SK-N-SH treated with all-trans-retinoic acid at 6 μM for 48 hours (cell line): ENCODE results near the gene KRT16.

ENCODE experiments used
- ATAC-seq: fragments of 200-7000 bp; cut with Tn5 transposase; 3 replicates; pipeline ENCODE4 v1.9.1; 2020; ENCODE audit warnings: mild to moderate bottlenecking, moderate library complexity
- ARNTL ChIP-seq: fragments of 450-650 bp; formaldehyde crosslinking; IDR thresholded peaks from 2 replicates; pipeline ENCODE4 v1.5.0; 2020; ENCODE audit warnings: low read depth, mild to moderate bottlenecking, moderate library complexity, borderline replicate concordance
- BACH2 ChIP-seq: fragments of 250-450 bp; sonication (Bioruptor Pico); IDR thresholded peaks from 2 replicates; pipeline ENCODE4 v1.9.0; 2021; ENCODE audit warnings: mild to moderate bottlenecking, borderline replicate concordance
- CREB5 ChIP-seq: fragments of 250-450 bp; sonication (Bioruptor Pico); IDR thresholded peaks from 2 replicates; pipeline ENCODE4 v1.5.1; 2020; ENCODE audit warnings: low read depth, mild to moderate bottlenecking, moderate library complexity
- CSDC2 ChIP-seq: fragments of 250-450 bp; sonication (Bioruptor Pico); IDR thresholded peaks from 2 replicates; pipeline ENCODE4 v1.5.0; 2020; ENCODE audit warnings: mild to moderate bottlenecking, moderate library complexity
- CSRNP3 ChIP-seq: fragments of 250-450 bp; sonication (Bioruptor Pico); IDR thresholded peaks from 2 replicates; pipeline ENCODE4 v1.5.1; 2021; ENCODE audit warnings: mild to moderate bottlenecking, moderate library complexity
- ESRRG ChIP-seq: fragments of 250-450 bp; sonication (Bioruptor Pico); IDR thresholded peaks from 2 replicates; pipeline ENCODE4 v1.6.1; 2021; ENCODE audit warnings: mild to moderate bottlenecking
- GLIS3 ChIP-seq: fragments of 250-450 bp; sonication (Bioruptor Pico); IDR thresholded peaks from 2 replicates; pipeline ENCODE4 v1.5.0; 2020; ENCODE audit warnings: mild to moderate bottlenecking, moderate library complexity
- ISL1 ChIP-seq: fragments of 250-450 bp; sonication (Bioruptor Pico); IDR thresholded peaks from 2 replicates; pipeline ENCODE4 v2.1.2; 2022; ENCODE audit warnings: mild to moderate bottlenecking, moderate library complexity
- OSR1 ChIP-seq: fragments of 250-450 bp; sonication (Bioruptor Pico); IDR thresholded peaks from 2 replicates; pipeline ENCODE4 v1.8.0; 2022; ENCODE audit warnings: moderate library complexity, mild to moderate bottlenecking, inconsistent platforms
- POU6F1 ChIP-seq: fragments of 250-450 bp; sonication (Bioruptor Pico); IDR thresholded peaks from 2 replicates; pipeline ENCODE4 v1.8.0; 2021; ENCODE audit warnings: low read depth, mild to moderate bottlenecking, moderate library complexity, borderline replicate concordance
- PPARA ChIP-seq: fragments of 250-450 bp; sonication (Bioruptor Pico); IDR thresholded peaks from 2 replicates; pipeline ENCODE4 v1.5.0; 2020; ENCODE audit warnings: mild to moderate bottlenecking, borderline replicate concordance
- RARB ChIP-seq: fragments of 250-450 bp; sonication (Bioruptor Pico); IDR thresholded peaks from 2 replicates; pipeline ENCODE4 v1.8.0; 2021; ENCODE audit warnings: mild to moderate bottlenecking, moderate library complexity
- SNAI2 ChIP-seq: fragments of 250-450 bp; sonication (Bioruptor Pico); IDR thresholded peaks from 2 replicates; pipeline ENCODE4 v1.5.0; 2020; ENCODE audit warnings: mild to moderate bottlenecking, moderate library complexity
- TCF4 ChIP-seq: fragments of 250-450 bp; sonication (Bioruptor Pico); IDR thresholded peaks from 2 replicates; pipeline ENCODE4 v1.8.0; 2021; ENCODE audit warnings: mild to moderate bottlenecking, moderate library complexity, borderline replicate concordance
- TOX ChIP-seq: fragments of 250-450 bp; sonication (Bioruptor Pico); IDR thresholded peaks from 2 replicates; pipeline ENCODE4 v1.8.0; 2021; ENCODE audit warnings: mild to moderate bottlenecking, moderate library complexity, borderline replicate concordance
- ZC3H10 ChIP-seq: fragments of 250-450 bp; sonication (Bioruptor Pico); IDR thresholded peaks from 2 replicates; pipeline ENCODE4 v1.5.1; 2021; ENCODE audit warnings: mild to moderate bottlenecking, moderate library complexity
- ZFP3 ChIP-seq: fragments of 250-450 bp; sonication (Bioruptor Pico); IDR thresholded peaks from 2 replicates; pipeline ENCODE4 v1.5.0; 2020; ENCODE audit warnings: mild to moderate bottlenecking, moderate library complexity
- ZFP30 ChIP-seq: fragments of 450-650 bp; formaldehyde crosslinking; IDR thresholded peaks from 2 replicates; pipeline ENCODE4 v1.5.0; 2022; ENCODE audit warnings: mild to moderate bottlenecking, moderate library complexity
- ZNF565 ChIP-seq: fragments of 450-650 bp; formaldehyde crosslinking; conservative IDR thresholded peaks from 2 replicates; pipeline ENCODE4 v1.5.0; 2020; ENCODE audit warnings: low read depth, mild to moderate bottlenecking, moderate library complexity
- ZNF70 ChIP-seq: fragments of 450-650 bp; formaldehyde crosslinking; IDR thresholded peaks from 2 replicates; pipeline ENCODE4 v1.5.0; 2020; ENCODE audit warnings: mild to moderate bottlenecking, moderate library complexity
- ZNF8 ChIP-seq: fragments of 450-650 bp; formaldehyde crosslinking; IDR thresholded peaks from 2 replicates; pipeline ENCODE4 v1.5.0; 2020; ENCODE audit warnings: mild to moderate bottlenecking, moderate library complexity

The KRT16 gene

DNA sequence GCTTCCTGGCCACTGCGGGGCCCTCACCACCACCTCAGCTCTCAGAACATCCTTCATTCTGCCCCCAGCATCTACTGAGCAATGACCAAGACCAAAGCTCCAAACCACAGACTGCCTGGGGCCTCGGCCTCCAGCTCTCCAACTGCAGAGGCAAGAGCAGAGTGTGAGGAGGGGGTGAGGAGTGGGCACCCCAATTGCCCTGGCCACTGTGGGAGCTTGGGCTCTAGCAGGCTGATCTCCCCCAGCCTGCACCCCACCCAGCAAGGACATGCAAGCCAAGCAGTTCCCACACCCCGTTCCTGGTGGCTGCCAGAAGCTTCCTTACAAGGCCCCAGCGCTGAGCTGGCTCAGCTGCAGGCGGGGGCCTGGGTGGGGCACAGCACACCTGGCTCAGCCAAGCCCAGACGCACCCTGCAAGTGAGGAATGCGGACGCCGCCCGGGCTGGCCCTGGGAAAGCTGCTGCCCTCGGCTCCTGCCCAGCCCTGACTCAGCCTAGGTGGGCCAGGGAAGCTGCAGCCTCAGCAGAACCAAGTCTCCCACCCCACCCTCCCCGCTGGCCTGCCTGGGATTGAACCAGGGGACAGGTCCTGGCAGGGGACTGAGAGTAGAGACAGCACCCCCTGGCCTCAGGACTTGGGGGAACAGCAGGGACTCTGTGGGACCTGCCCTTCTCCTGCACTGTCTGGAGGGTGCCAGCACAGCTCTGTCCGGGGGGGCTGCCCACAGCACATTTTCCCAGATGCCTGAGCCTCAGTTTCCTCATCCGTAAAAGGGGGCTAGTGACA lies 41.5 kb upstream of the KRT16 start:
- ATAC-seq, result no peak

DNA sequence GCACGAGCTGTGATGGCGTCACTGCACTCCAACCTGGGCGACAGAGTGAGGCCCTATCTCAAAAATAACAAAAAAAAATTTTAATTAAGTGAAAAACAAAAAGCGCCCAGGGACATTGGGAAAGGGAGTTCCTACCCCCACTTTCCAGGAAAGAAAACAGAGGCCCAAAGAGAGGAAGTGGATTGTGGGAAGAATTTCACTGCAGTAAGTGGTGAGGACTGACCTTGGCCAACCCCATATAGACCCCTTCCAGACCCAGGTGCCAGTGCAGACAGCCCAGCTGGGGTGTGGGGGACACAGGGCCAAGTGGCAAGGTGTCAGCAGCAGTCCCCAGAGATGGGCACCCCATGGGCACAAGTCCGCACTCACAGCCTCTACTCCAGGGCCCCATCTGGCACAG lies 40.9 kb upstream of the KRT16 start:
- TF ChIP-seq CREB5 (CRISPR knock-in tag) (no peak), ZNF8 (CRISPR knock-in tag) (no peak), CSRNP3 (CRISPR knock-in tag) (no peak), ESRRG (CRISPR knock-in tag) (no peak), TCF4 (no peak), GLIS3 (CRISPR knock-in tag) (no peak), ZFP30 (CRISPR knock-in tag) (no peak), SNAI2 (CRISPR knock-in tag) (no peak), ZNF70 (CRISPR knock-in tag) (no peak), POU6F1 (no peak), BACH2 (CRISPR knock-in tag) (no peak), ARNTL (no peak), PPARA (no peak), ZNF565 (CRISPR knock-in tag) (no peak)
- TF ChIP-seq, all 23 proteins: peak for 0
- no peak for ATAC-seq

More for the DNA sequence above, 41.5 kb upstream of the KRT16 start:
- TF ChIP-seq BACH2 (CRISPR knock-in tag) (no peak), ZNF70 (CRISPR knock-in tag) (no peak), ISL1 (CRISPR knock-in tag) (no peak), ZNF8 (CRISPR knock-in tag) (no peak), ZC3H10 (no peak), SNAI2 (CRISPR knock-in tag) (no peak), GLIS3 (CRISPR knock-in tag) (no peak), ZNF565 (CRISPR knock-in tag) (no peak), CSDC2 (CRISPR knock-in tag) (no peak), TOX (no peak), RARB (CRISPR knock-in tag) (no peak), POU6F1 (no peak), ZFP30 (CRISPR knock-in tag) (no peak), ARNTL (no peak), OSR1 (CRISPR knock-in tag) (no peak), PPARA (no peak)

DNA sequence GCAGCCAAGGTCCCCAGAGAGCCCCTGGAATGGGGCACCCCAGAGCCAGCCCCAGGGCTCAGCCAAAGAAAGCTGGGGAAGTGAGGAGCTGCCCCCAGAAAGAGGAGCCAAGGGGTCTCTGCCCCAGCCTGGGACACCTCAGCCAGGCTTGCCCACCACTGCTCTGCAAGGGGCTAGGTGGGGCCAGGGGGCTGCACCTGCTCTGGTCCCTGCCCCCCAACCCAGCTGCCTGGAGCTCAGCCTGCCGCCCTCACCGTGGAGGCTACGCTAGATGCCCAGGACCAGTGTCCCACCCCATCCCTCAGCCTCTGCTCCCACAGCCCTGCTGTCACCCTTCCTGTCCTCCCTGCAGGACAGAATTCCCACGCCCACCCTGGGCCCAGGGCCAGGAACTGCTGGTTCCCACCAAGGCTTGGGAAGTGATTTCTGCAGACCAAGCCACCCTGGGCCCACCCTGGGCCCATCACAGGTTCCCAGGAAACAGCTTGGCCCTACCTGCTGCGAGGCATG lies 39.9 kb upstream of the KRT16 start:
- no peak for TF ChIP-seq BACH2 (CRISPR knock-in tag)
- TF ChIP-seq ZFP3 (CRISPR knock-in tag), result no peak
- no peak for TF ChIP-seq POU6F1
- no peak for TF ChIP-seq CSDC2 (CRISPR knock-in tag)
- TF ChIP-seq CREB5 (CRISPR knock-in tag), result no peak
- no peak for TF ChIP-seq ESRRG (CRISPR knock-in tag)
- TF ChIP-seq ZNF8 (CRISPR knock-in tag), result no peak
- no peak for TF ChIP-seq ZFP30 (CRISPR knock-in tag)
- no peak for ATAC-seq
